GM12872 (cell line): Measurements from ENCODE around the gene IRF6.

Source experiments
- TF ChIP-seq, protein P1 (sequence below): IDR thresholded peaks from 3 replicates; pipeline ENCODE4 v1.5.1; 2011; ENCODE audit warnings: low read depth, mild to moderate bottlenecking, low read length, moderate library complexity; ENCODE audit not compliant: insufficient read depth

IRF6 gene

DNA sequence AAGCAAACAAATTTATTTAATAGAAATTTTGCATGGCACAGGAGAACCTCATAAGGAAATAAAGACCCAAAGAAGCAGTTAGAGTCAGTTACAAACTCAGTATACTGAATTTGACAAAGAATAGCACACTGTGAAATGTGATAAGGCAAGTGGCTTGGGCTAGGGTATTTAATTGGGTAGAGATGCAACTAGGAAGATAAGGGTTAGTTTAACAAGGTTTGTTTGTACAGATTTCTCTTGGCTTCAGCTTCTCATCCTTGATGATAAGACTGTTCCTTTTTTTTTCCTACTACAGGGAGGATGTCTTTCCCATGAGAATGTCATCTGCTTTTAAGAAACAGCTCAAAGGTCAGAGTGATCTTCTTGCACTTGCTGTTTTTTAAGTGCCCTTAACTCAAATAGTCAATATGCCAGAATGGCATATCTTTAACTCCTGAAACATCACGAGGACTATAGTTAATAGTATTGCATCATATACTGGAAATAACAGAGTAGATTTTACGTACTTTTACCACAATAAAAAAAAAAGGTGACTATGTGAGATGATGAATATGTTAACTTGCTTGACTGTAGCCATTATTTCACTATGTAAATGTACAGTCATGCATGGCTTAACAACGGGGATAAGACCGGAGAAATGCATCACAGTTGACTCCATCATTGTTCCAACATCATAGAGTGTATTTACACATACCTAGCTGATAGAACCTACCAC lies 59.3 kb downstream of the IRF6 start:
- TF ChIP-seq, protein P1, sequence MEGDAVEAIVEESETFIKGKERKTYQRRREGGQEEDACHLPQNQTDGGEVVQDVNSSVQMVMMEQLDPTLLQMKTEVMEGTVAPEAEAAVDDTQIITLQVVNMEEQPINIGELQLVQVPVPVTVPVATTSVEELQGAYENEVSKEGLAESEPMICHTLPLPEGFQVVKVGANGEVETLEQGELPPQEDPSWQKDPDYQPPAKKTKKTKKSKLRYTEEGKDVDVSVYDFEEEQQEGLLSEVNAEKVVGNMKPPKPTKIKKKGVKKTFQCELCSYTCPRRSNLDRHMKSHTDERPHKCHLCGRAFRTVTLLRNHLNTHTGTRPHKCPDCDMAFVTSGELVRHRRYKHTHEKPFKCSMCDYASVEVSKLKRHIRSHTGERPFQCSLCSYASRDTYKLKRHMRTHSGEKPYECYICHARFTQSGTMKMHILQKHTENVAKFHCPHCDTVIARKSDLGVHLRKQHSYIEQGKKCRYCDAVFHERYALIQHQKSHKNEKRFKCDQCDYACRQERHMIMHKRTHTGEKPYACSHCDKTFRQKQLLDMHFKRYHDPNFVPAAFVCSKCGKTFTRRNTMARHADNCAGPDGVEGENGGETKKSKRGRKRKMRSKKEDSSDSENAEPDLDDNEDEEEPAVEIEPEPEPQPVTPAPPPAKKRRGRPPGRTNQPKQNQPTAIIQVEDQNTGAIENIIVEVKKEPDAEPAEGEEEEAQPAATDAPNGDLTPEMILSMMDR = no peak

DNA sequence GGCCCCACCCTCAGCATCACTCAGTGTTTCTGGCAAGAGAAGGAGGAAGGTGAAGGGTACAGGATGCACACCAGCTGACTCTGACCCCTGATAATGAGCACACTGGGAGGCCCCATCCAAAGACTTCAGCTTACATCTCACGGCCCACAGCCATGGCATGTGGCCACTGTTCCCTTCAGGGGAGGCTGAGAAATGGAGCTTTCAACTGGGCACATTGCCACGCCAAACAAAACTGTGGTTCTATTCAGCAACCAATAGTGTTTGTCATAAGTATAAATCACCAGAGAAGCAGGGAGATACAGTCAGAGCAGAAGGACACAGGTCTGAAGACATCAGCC lies 62.8 kb downstream of the IRF6 start:
- TF ChIP-seq, protein P1 = no peak

DNA sequence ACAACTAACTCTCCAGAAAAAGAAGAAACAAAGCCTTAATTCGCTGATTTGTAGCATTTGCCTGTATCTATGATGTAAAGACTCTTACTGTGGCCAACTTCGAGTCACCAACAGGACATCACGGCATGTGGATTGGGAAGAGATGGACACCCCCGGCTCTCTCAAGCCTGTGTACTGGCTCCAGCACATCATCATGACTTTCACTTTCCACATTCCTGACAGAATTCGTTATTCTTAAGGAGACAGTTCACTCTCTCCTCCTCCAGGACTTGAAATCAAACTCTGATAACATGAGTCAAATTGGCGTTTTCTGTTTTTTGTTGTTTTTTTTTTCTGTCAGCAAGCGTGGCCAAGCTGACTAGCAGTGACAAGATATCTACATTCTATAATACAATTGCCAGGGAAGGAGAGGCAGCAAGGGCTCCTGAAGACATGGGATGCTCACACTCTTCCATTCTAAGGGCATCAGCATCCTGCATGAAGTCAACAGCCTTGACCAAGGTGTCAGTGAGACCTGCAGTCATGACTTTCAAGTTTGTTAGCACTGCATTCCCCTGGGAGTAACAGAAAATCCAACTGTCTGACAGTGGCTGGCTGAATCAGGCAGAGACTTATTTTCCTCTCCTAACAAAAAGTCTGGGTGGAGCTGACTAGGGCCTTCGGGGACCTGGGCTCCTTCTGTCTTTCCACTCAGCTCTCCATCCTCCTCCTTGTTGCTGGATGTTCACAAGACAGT lies 63.4 kb downstream of the IRF6 start:
- TF ChIP-seq, protein P1 = no peak

DNA sequence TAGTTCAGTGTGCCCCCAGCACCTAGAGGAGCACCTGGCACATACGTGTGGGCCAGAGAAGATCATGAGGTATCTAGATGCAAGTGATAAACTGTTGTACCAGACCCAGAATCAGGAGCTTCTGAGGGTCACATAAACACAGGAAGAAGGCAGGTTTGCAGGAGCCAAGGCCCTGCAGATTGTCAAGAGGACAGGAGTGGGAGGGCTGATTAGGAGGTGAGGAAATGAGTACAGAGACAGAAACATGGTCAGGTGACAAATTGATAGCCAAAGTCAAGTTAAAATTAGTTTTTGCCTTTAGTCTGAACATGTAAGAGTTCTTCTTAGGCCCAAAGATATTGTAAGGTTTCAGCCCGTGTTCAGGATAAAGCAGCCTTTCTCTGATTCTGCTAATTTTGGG lies 64.1 kb downstream of the IRF6 start:
- TF ChIP-seq, protein P1 = no peak

DNA sequence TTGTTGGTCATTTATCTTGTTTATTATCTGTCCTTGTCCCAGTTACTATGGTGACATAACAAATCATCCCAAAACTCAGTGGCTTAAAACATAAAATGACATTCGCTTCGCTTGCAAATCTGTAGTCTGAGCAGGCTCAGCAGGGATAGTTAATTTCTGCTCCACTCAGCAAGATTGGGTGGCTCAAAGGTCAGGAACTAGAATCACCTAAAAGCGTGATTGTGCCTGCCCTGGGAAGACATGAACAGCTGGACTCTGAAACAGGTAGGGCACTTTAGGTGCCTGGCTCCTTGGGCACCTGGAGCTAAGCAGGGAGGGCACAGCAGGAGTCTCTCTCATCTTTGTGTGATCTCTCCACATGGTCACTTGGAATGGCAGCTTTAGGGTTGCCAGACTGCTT lies 64.7 kb downstream of the IRF6 start:
- TF ChIP-seq, protein P1 = no peak

DNA sequence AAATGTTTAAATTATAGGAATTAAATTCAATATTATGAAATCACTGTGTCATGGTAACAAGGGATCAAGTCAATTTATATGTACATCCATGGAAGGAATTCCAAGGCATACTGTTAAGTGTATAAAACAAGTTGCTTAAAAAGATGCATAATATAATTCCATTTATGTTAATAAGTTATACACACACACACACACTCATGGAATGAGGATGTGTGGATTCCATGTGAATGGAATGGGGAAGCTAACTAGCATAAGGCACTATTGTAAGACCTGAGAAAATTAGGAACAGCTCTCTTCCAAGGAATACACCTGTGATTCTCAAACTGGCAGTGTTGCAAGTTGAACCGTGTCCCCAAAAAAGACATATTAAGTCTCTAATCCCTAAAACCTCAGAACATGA lies 67.7 kb downstream of the IRF6 start:
- TF ChIP-seq, protein P1 = no peak

DNA sequence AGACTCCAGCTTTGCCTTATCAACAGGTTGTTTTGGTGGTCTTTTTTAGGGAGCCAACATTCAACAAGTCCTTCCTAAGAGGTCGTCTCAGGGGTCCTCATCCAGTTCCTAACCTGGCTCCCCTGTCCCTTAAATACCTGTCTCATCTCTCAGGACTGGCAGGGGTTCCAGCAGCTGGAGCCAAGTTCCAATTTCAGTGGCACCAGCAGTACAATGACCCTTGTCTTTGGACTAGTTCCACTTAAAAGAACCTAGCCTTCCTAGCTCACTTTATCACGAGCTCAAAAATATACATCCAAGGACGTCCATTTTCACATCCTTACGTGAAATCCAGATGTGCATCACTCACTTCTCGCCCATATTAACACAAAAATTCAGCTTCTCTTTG lies 68.8 kb downstream of the IRF6 start:
- TF ChIP-seq, protein P1 = no peak
